Mesenchymal stem cell (in vitro differentiated cells and primary cell): ENCODE results near the gene TMPRSS4.

Experiments
- DNase-seq: peaks from one replicate; pipeline ENCODE4 v3.0.0-alpha.2; 2013
- H2AFZ ChIP-seq: one replicate; pipeline ENCODE4 v1.6.1; 2013; ENCODE audit warnings: low read depth, mild to moderate bottlenecking, control low read depth, inconsistent platforms, low read length, moderate library complexity
- H2AK5ac ChIP-seq: 2 replicates; pipeline ENCODE4 v1.6.1; 2013; ENCODE audit warnings: low read length, moderate library complexity, mild to moderate bottlenecking, inconsistent platforms; ENCODE audit not compliant: severe bottlenecking
- H2BK120ac ChIP-seq: one replicate; pipeline ENCODE4 v1.6.1; 2013; ENCODE audit warnings: low read depth, mild to moderate bottlenecking, inconsistent platforms, low read length, moderate library complexity
- H2BK12ac ChIP-seq, 2 experiments: one replicate each; pipeline ENCODE4 v1.6.1; 2013; ENCODE audit warnings: inconsistent platforms in 2 of 2, low read length in 2 of 2, mild to moderate bottlenecking in 2 of 2, moderate library complexity in 2 of 2, control low read depth in 1 of 2
- H2BK15ac ChIP-seq: one replicate; pipeline ENCODE4 v1.6.1; 2013; ENCODE audit warnings: mild to moderate bottlenecking, low read depth, inconsistent platforms; ENCODE audit not compliant: poor library complexity, severe bottlenecking
- H2BK5ac ChIP-seq: 2 replicates; pipeline ENCODE4 v1.6.1; 2013; ENCODE audit warnings: low read depth, mild to moderate bottlenecking, low read length, control low read depth, inconsistent platforms; ENCODE audit not compliant: poor library complexity, severe bottlenecking
- H3K14ac ChIP-seq, 2 experiments: one replicate each; pipeline ENCODE4 v1.6.1; 2013; ENCODE audit warnings: inconsistent platforms in 2 of 2, low read length in 2 of 2, control low read depth in 1 of 2, mild to moderate bottlenecking in 1 of 2, moderate library complexity in 1 of 2
- H3K18ac ChIP-seq, 2 experiments: one replicate each; pipeline ENCODE4 v1.6.1; 2013; ENCODE audit warnings: inconsistent platforms in 2 of 2, low read length in 2 of 2, control low read depth in 1 of 2, low read depth in 1 of 2, mild to moderate bottlenecking in 1 of 2
- H3K23ac ChIP-seq, 2 experiments: one replicate each; pipeline ENCODE4 v1.6.1; 2013; ENCODE audit warnings: inconsistent platforms in 2 of 2, low read length in 2 of 2, mild to moderate bottlenecking in 2 of 2, moderate library complexity in 2 of 2, control low read depth in 1 of 2
- H3K27ac ChIP-seq: 2 replicates; pipeline ENCODE4 v1.5.1; 2013; ENCODE audit warnings: mild to moderate bottlenecking, moderate library complexity, low read length, control low read depth, inconsistent platforms; ENCODE audit not compliant: poor library complexity, severe bottlenecking
- H3K27me3 ChIP-seq, 2 experiments: 2 replicates each; pipeline versions ENCODE4 v1.6.1 to v1.7.0; 2013; ENCODE audit warnings: low read length in 2 of 2, mild to moderate bottlenecking in 2 of 2, moderate library complexity in 2 of 2, control low read depth in 1 of 2, inconsistent platforms in 1 of 2; ENCODE audit not compliant: control insufficient read depth in 1 of 2, insufficient read depth in 1 of 2
- H3K36me3 ChIP-seq, 2 experiments: 2 replicates each; pipeline versions ENCODE4 v1.6.1 to v1.7.0; 2013; ENCODE audit warnings: low read length in 2 of 2, control low read depth in 1 of 2, inconsistent platforms in 1 of 2, low read depth in 1 of 2, mild to moderate bottlenecking in 1 of 2; ENCODE audit not compliant: insufficient read depth in 2 of 2, control insufficient read depth in 1 of 2
- H3K4ac ChIP-seq, 2 experiments: one replicate each; pipeline ENCODE4 v1.6.1; 2013; ENCODE audit warnings: inconsistent platforms in 2 of 2, low read length in 2 of 2, mild to moderate bottlenecking in 2 of 2, moderate library complexity in 2 of 2, control low read depth in 1 of 2, low read depth in 1 of 2
- H3K4me1 ChIP-seq: 2 replicates; pipeline ENCODE4 v1.6.1; 2013; ENCODE audit warnings: low read depth, low read length, control low read depth; ENCODE audit not compliant: control insufficient read depth, insufficient read depth
- H3K4me2 ChIP-seq: 2 replicates; pipeline ENCODE4 v1.6.1; 2013; ENCODE audit warnings: low read length, mild to moderate bottlenecking, inconsistent platforms; ENCODE audit not compliant: poor library complexity, severe bottlenecking
- H3K4me3 ChIP-seq, 2 experiments: 2 replicates each; pipeline versions ENCODE4 v1.5.1 to v1.7.0; 2013; ENCODE audit warnings: low read length in 2 of 2, mild to moderate bottlenecking in 2 of 2, control low read depth in 1 of 2, low read depth in 1 of 2; ENCODE audit not compliant: insufficient read depth in 1 of 2
- H3K79me1 ChIP-seq: replicated peaks from 2 replicates; pipeline ENCODE4 v1.6.1; 2013; ENCODE audit warnings: mild to moderate bottlenecking, control low read depth, low read length, inconsistent platforms; ENCODE audit not compliant: poor library complexity, severe bottlenecking
- H3K9ac ChIP-seq: 2 replicates; pipeline ENCODE4 v1.7.0; 2013; ENCODE audit warnings: mild to moderate bottlenecking, low read length, moderate library complexity
- H3K9me3 ChIP-seq: 2 replicates; pipeline ENCODE4 v1.7.0; 2013; ENCODE audit warnings: mild to moderate bottlenecking, low read length; ENCODE audit not compliant: control insufficient read depth
- H4K8ac ChIP-seq: one replicate; pipeline ENCODE4 v1.6.1; 2013; ENCODE audit warnings: inconsistent platforms, mild to moderate bottlenecking, low read length, moderate library complexity
- H4K91ac ChIP-seq: one replicate; pipeline ENCODE4 v1.6.1; 2013; ENCODE audit warnings: mild to moderate bottlenecking, low read length, inconsistent platforms
- WGBS: methylation state at CpG from one replicate; pipeline ENCODE4 v1.1.7; 2013; ENCODE audit warnings: mixed read lengths; 5-methylcytosine and 5-hydroxymethylcytosine counted together

Gene TMPRSS4

GRCh38 chr11:118071416-118072030 lies 5.4 kb upstream of the TMPRSS4 start:
- Histone ChIP-seq H4K91ac (no peak overlapping the region), H3K27me3 (peaks cover 34 to 62% of the 10 kb centered on the region in 2 experiments), H3K4ac (no peak overlapping the region), H3K79me1 (no peaks in the 10 kb centered on the region), H2BK120ac (no peak overlapping the region), H3K4me1 (no peaks in the 10 kb centered on the region), H2BK15ac (no peak overlapping the region), H3K36me3 (no peaks in the 10 kb centered on the region), H3K4me2 (no peak overlapping the region), H2BK12ac (no peak overlapping the region), H2AK5ac (no peak overlapping the region), H3K23ac (no peak overlapping the region), H3K4me3 (no peak overlapping the region), H4K8ac (no peak overlapping the region), H2BK5ac (no peak overlapping the region), H2AFZ (no peak overlapping the region), H3K27ac (no peak overlapping the region), H3K9ac (no peak overlapping the region), H3K9me3 (no peaks in the 10 kb centered on the region), H3K18ac (no peak overlapping the region), H3K14ac (no peak overlapping the region)
- WGBS, result 69% methylated on average over 3 of the region's 3 CpGs
- no peak for DNase-seq

GRCh38 chr11:118073554-118073953 lies 3.3 kb upstream of the TMPRSS4 start:
- no peak overlapping the region for H2BK120ac ChIP-seq
- H3K27ac ChIP-seq, result no peak overlapping the region
- H2BK15ac ChIP-seq, result no peak overlapping the region
- peaks cover 37 to 66% of the 10 kb centered on the region in 2 experiments for H3K27me3 ChIP-seq
- H3K9ac ChIP-seq, result no peak overlapping the region
- no peak overlapping the region for H4K91ac ChIP-seq
- H3K23ac ChIP-seq, result no peak overlapping the region
- no peaks in the 10 kb centered on the region for H3K36me3 ChIP-seq
- no peak overlapping the region for H2BK12ac ChIP-seq
- no peak overlapping the region for H3K4ac ChIP-seq
- no peak overlapping the region for H2BK5ac ChIP-seq
- no peak overlapping the region for H2AFZ ChIP-seq
- WGBS, result 77% methylated on average over 8 of the region's 9 CpGs
- no peak overlapping the region for H3K18ac ChIP-seq
- no peak overlapping the region for H3K4me3 ChIP-seq
- no peak overlapping the region for H3K4me2 ChIP-seq
- no peaks in the 10 kb centered on the region for H3K4me1 ChIP-seq
- DNase-seq, result no peak
- no peak overlapping the region for H3K14ac ChIP-seq
- no peak overlapping the region for H2AK5ac ChIP-seq
- no peak overlapping the region for H4K8ac ChIP-seq
- H3K79me1 ChIP-seq, result no peaks in the 10 kb centered on the region
- H3K9me3 ChIP-seq, result no peaks in the 10 kb centered on the region

GRCh38 chr11:118074091-118074685 lies 2.7 kb upstream of the TMPRSS4 start:
- H3K27ac ChIP-seq, result no peak overlapping the region
- no peaks in the 10 kb centered on the region for H3K79me1 ChIP-seq
- no peak overlapping the region for H2AFZ ChIP-seq
- H3K4me1 ChIP-seq, result no peaks in the 10 kb centered on the region
- H3K23ac ChIP-seq, result no peak overlapping the region
- no peak overlapping the region for H2BK120ac ChIP-seq
- no peak overlapping the region for H4K91ac ChIP-seq
- no peak overlapping the region for H2BK12ac ChIP-seq
- no peak for DNase-seq
- H3K4me2 ChIP-seq, result no peak overlapping the region
- H3K18ac ChIP-seq, result no peak overlapping the region
- H3K27me3 ChIP-seq, result peaks cover 39 to 67% of the 10 kb centered on the region in 2 experiments
- H3K9me3 ChIP-seq, result no peaks in the 10 kb centered on the region
- H3K4ac ChIP-seq, result no peak overlapping the region
- no peaks in the 10 kb centered on the region for H3K36me3 ChIP-seq
- 84% methylated on average over 11 of the region's 11 CpGs for WGBS
- no peak overlapping the region for H3K4me3 ChIP-seq
- no peak overlapping the region for H4K8ac ChIP-seq
- no peak overlapping the region for H3K14ac ChIP-seq
- H2BK5ac ChIP-seq, result no peak overlapping the region
- no peak overlapping the region for H2AK5ac ChIP-seq
- H2BK15ac ChIP-seq, result no peak overlapping the region
- H3K9ac ChIP-seq, result no peak overlapping the region

- Histone ChIP-seq H4K8ac (no peak overlapping the region), H2BK5ac (no peak overlapping the region), H3K14ac (no peak overlapping the region), H3K27ac (no peak overlapping the region), H3K18ac (no peak overlapping the region), H3K4me3 (no peak overlapping the region), H3K4me2 (no peak overlapping the region), H3K79me1 (no peaks in the 10 kb centered on the region), H3K4me1 (no peaks in the 10 kb centered on the region), H4K91ac (no peak overlapping the region), H3K9ac (no peak overlapping the region), H2AFZ (no peak overlapping the region), H3K27me3 (peaks cover 45 to 67% of the 10 kb centered on the region in 2 experiments), H3K9me3 (no peaks in the 10 kb centered on the region), H2BK15ac (no peak overlapping the region), H2BK12ac (no peak overlapping the region), H2BK120ac (no peak overlapping the region), H3K36me3 (no peaks in the 10 kb centered on the region), H2AK5ac (no peak overlapping the region), H3K4ac (no peak overlapping the region), H3K23ac (no peak overlapping the region)
- 51% methylated on average over 2 of the region's 2 CpGs for WGBS
- no peak for DNase-seq
Measured at GRCh38 chr11:118074785-118075184, 2.1 kb upstream of the TMPRSS4 start.
